K562 (cell line): ENCODE data around the gene ASMTL. TPM values are rescaled to one million over a fixed set of nuclear protein-coding genes. Genes with fewer than 3 reads are reported as not detected.
A peak's percentile ranks its signal among the peaks of the same experiment; 100 is the strongest.

Experiments used
- ATAC-seq: fragments of 200-7000 bp; cut with Tn5 transposase; 3 replicates; pipeline ENCODE4 v1.9.1; 2020; ENCODE audit warnings: moderate library complexity
- BruUV-seq: library from RNA; stranded (reverse); fragments of 400-500 nt; replicated peaks from 2 replicates; lab custom pipeline; 2021; lab: Mats Ljungman, UMichigan
- CTCF ChIA-PET: fragments of 300-600 bp; formaldehyde crosslinking; extraction: SDS; loops from one replicate; lab custom pipeline; 2021; ENCODE audit warnings: low intra/inter-chr PET ratio; lab: Yijun Ruan, JAX
- POLR2A ChIA-PET: fragments of 300-600, 350-650 bp; sonication (Branson Sonifier 250); formaldehyde crosslinking; extraction: SDS; loops from one replicate; lab custom pipeline; 2021; ENCODE audit warnings: antibody characterized with exemption, inconsistent platforms; lab: Yijun Ruan, JAX
- DNase-seq, 4 experiments: peaks; one replicate each; pipeline versions ENCODE4 v3.0.0 to v3.0.0-alpha.2; 2011 to 2018; ENCODE audit warnings: low spot score in 3 of 4, mixed read lengths in 3 of 4; ENCODE audit errors: extremely low read depth in 1 of 4
- FAIRE-seq: peaks from 2 replicates; lab custom pipeline; 2011; peaks lifted over from hg19 to GRCh38; lab: Jason Lieb, UNC
- H2AFZ ChIP-seq: 2 replicates; pipeline ENCODE4 v1.6.0; 2011; ENCODE audit warnings: low read depth, low read length, control low read depth, inconsistent platforms
- H3K27ac ChIP-seq: fragments of 200-600 bp; 3 replicates; pipeline ENCODE4 v1.8.0; 2011; ENCODE audit warnings: low read depth, mild to moderate bottlenecking, control low read depth, inconsistent platforms, low read length, moderate library complexity, mixed read lengths; ENCODE audit errors: extremely low read depth
- H3K27me3 ChIP-seq, 2 experiments: fragments of 300-600 bp in 1 of 2; 2 replicates in 1 of 2; 3 replicates in 1 of 2; pipeline versions ENCODE4 v1.6.0 to v1.8.0; 2011; ENCODE audit warnings: inconsistent platforms in 2 of 2, low read length in 2 of 2, mild to moderate bottlenecking in 1 of 2, mixed read lengths in 1 of 2, moderate library complexity in 1 of 2; ENCODE audit not compliant: control insufficient read depth in 2 of 2, insufficient read depth in 2 of 2
- H3K36me3 ChIP-seq: fragments of 300-600 bp; 3 replicates; pipeline ENCODE4 v1.8.0; 2011; ENCODE audit warnings: mild to moderate bottlenecking, low read length, inconsistent platforms; ENCODE audit not compliant: control insufficient read depth, insufficient read depth
- H3K4me1 ChIP-seq, 2 experiments: fragments of 200-600 bp in 1 of 2; replicated peaks in 1 of 2; 2 replicates in 1 of 2; 3 replicates in 1 of 2; pipeline versions ENCODE4 v1.5.1 to v1.8.0; 2011; ENCODE audit warnings: inconsistent platforms in 2 of 2, low read length in 2 of 2, mild to moderate bottlenecking in 1 of 2, mixed read lengths in 1 of 2, moderate library complexity in 1 of 2; ENCODE audit not compliant: control insufficient read depth in 2 of 2, insufficient read depth in 2 of 2
- H3K4me2 ChIP-seq: 2 replicates; pipeline ENCODE4 v1.6.1; 2011; ENCODE audit warnings: low read length, control low read depth, inconsistent platforms, mixed read lengths; ENCODE audit not compliant: insufficient read depth
- H3K4me3 ChIP-seq: fragments of 200-600 bp; sonication (generic), shearing (Covaris generic); 2 replicates; pipeline ENCODE4 v1.5.1; 2016; ENCODE audit warnings: control low read depth, inconsistent platforms
- H3K79me2 ChIP-seq: fragments of 200-600 bp; 3 replicates; pipeline ENCODE4 v1.8.0; 2011; ENCODE audit warnings: low read length, inconsistent platforms; ENCODE audit not compliant: control insufficient read depth, insufficient read depth
- H3K9ac ChIP-seq, 2 experiments: 2 replicates each; pipeline versions ENCODE4 v1.6.0 to v1.6.1; 2011; ENCODE audit warnings: low read depth in 2 of 2, low read length in 2 of 2, control low read depth in 1 of 2, inconsistent platforms in 1 of 2, mild to moderate bottlenecking in 1 of 2, mixed read lengths in 1 of 2; ENCODE audit not compliant: insufficient read depth in 1 of 2
- H3K9me1 ChIP-seq: one replicate; pipeline ENCODE4 v1.6.0; 2011; ENCODE audit warnings: inconsistent platforms, mild to moderate bottlenecking, low read length, moderate library complexity; ENCODE audit not compliant: control insufficient read depth, insufficient read depth
- H3K9me3 ChIP-seq: replicated peaks from 2 replicates; pipeline ENCODE4 v1.5.1; 2011; ENCODE audit warnings: low read depth, low read length, inconsistent platforms; ENCODE audit not compliant: control insufficient read depth, insufficient read depth
- H4K20me1 ChIP-seq: replicated peaks from 2 replicates; pipeline ENCODE4 v1.6.1; 2011; ENCODE audit warnings: low read length, inconsistent platforms, mixed read lengths; ENCODE audit not compliant: control insufficient read depth, insufficient read depth
- ARHGAP35 ChIP-seq: fragments of 450-650 bp; IDR thresholded peaks from 2 replicates; pipeline ENCODE4 v1.6.1; 2018; ENCODE audit not compliant: partially characterized antibody
- ETV1 ChIP-seq: fragments of 450-650 bp; conservative IDR thresholded peaks from 2 replicates; pipeline ENCODE4 v1.6.1; 2016; ENCODE audit warnings: missing genetic modification characterization, control low read depth, low read depth, missing compliant biosample characterization
- GATA2 ChIP-seq: sonication (generic); formaldehyde crosslinking; IDR thresholded peaks from 2 replicates; pipeline ENCODE4 v1.4.0; 2020; ENCODE audit warnings: mild to moderate bottlenecking, missing genetic modification reagents
- GTF2E2 ChIP-seq: fragments of 200-800 bp; sonication (Bioruptor generic); IDR thresholded peaks from 2 replicates; pipeline ENCODE4 v1.6.1; 2016; ENCODE audit warnings: missing genetic modification characterization, missing compliant biosample characterization
- HBP1 ChIP-seq: fragments of 450-650 bp; formaldehyde crosslinking; IDR thresholded peaks from 2 replicates; pipeline ENCODE4 v1.4.0; 2022; ENCODE audit warnings: missing genetic modification characterization
- NFRKB ChIP-seq: fragments of 450-650 bp; IDR thresholded peaks from 2 replicates; pipeline ENCODE4 v1.6.1; 2016; ENCODE audit warnings: low read depth
- NFYB ChIP-seq: IDR thresholded peaks from 2 replicates; pipeline ENCODE4 v1.6.1; 2011; ENCODE audit warnings: mild to moderate bottlenecking, moderate library complexity; ENCODE audit not compliant: insufficient read length; ENCODE audit errors: extremely low read depth
- PHF21A ChIP-seq: fragments of 450-650 bp; IDR thresholded peaks from 2 replicates; pipeline ENCODE4 v1.6.1; 2017; ENCODE audit warnings: low read depth, borderline replicate concordance
- POLR2AphosphoS2 ChIP-seq: IDR thresholded peaks from 2 replicates; pipeline ENCODE4 v1.6.1; 2012; ENCODE audit warnings: low read length, improper control_type of control experiment
- RBM34 ChIP-seq: fragments of 200-400 bp; formaldehyde crosslinking; IDR thresholded peaks from 2 replicates; pipeline ENCODE4 v1.6.1; 2018; ENCODE audit warnings: low read length, borderline replicate concordance; ENCODE audit not compliant: insufficient read depth
- ZNF384 ChIP-seq: IDR thresholded peaks from 2 replicates; pipeline ENCODE4 v1.6.1; 2012; ENCODE audit warnings: low read depth, low read length, improper control_type of control experiment
- WGBS: fragments of 100-300 bp; shearing (Covaris generic); methylation state at CpG from one replicate; pipeline ENCODE4 v1.1.6; 2016; ENCODE audit warnings: low coverage, mixed read lengths; ENCODE audit not compliant: insufficient coverage; ENCODE audit errors: missing lambda C conversion rate; 5-methylcytosine and 5-hydroxymethylcytosine counted together
- in situ Hi-C: fragments of 300-500 bp; cut with MboI; formaldehyde crosslinking; loops from 4 replicates; pipeline ENCODE4 v1.15.0; 2018; ENCODE audit warnings: inconsistent platforms, mixed read lengths
- intact Hi-C: fragments of 100-400 bp; cut with micrococcal nuclease; formaldehyde crosslinking; loops from 2 replicates; pipeline ENCODE4 v1.14.2; 2022
- polyA plus RNA-seq, 8 experiments: library from polyadenylated mRNA; depleted of rRNA in 4 of 8; stranded (reverse) in 5 of 8; unstranded in 3 of 8; fragments of >200 nt; fragmentation: Nextera tagmentation in 2 of 8; fragmentation: Illumina TruSeq in 1 of 8; extraction: Ambion mirVana in 2 of 8; extraction: Trizol in 1 of 8; gene quantifications; 2 replicates each; pipeline versions ENCODE4 v1.2.1 to v1.2.3, GENCODE V29; 2011 to 2014; ENCODE audit warnings: inconsistent platforms in 1 of 8, missing spikeins in 1 of 8
- total RNA-seq, 7 experiments: library from RNA; depleted of rRNA in 6 of 7; stranded (reverse); fragments of >200 nt in 6 of 7; fragmentation: Illumina TruSeq in 2 of 7; extraction: Trizol in 2 of 7; gene quantifications; 2 replicates each; pipeline versions ENCODE4 v1.2.1 to v1.2.3, GENCODE V29; 2011 to 2021; ENCODE audit warnings: low replicate concordance in 1 of 7

The ASMTL gene
- total and polyA plus RNA-seq, 9 of the 15 experiments (the other 6 are each of a cell fraction or from before 2014, with no cell fraction given): 0.56 to 20.6 (median 7.6) TPM

GRCh38 chrX:1464041-1464970 is 11.6 kb upstream of the ASMTL start:
- no peak overlapping the region for H3K27ac ChIP-seq
- POLR2A ChIA-PET: no interaction called here
- 22% methylated on average over 15 of the region's 24 CpGs for WGBS

GRCh38 chrX:1463581-1463980 is 10.9 kb upstream of the ASMTL start:
- CTCF ChIA-PET: no interaction called here
- no TSS peak for BruUV-seq
- FAIRE-seq: no peak
- no peaks in the 10 kb centered on the region for H3K36me3 ChIP-seq
- peaks cover 0 to 8% of the 10 kb centered on the region in 2 experiments; a peak in 2 of 5 replicates for H3K27me3 ChIP-seq
- no peaks in the 10 kb centered on the region; the same call in 1 of the 2 replicates for H3K9me3 ChIP-seq
- no peak for ATAC-seq
- H3K9me1 ChIP-seq: no peaks in the 10 kb centered on the region
- in situ Hi-C loops (loop anchor here (10.0 to 25.0 kb wide), 2 partner anchors 111 to 1149 kb away; no protein-coding TSS in a partner anchor), intact Hi-C loops (no loop called here)
- H3K79me2 ChIP-seq: no peaks in the 10 kb centered on the region
- no peak for TF ChIP-seq HBP1 (CRISPR knock-in tag)
- TF ChIP-seq NFYB: no peak
- no peak for TF ChIP-seq POLR2AphosphoS2
- TF ChIP-seq ETV1: no peak
- TF ChIP-seq ZNF384: no peak
- no peak for TF ChIP-seq RBM34
- TF ChIP-seq ARHGAP35: no peak
- no peak for TF ChIP-seq NFRKB
- no peak for TF ChIP-seq GTF2E2 (tag)
- TF ChIP-seq PHF21A: no peak
- no peak overlapping the region for H3K9ac ChIP-seq
- 30% methylated on average over 5 of the region's 5 CpGs for WGBS
- POLR2A ChIA-PET: no interaction called here
- H3K4me3 ChIP-seq: no peak overlapping the region
- no peaks in the 10 kb centered on the region; a peak in 3 of 5 replicates for H3K4me1 ChIP-seq
- no peak overlapping the region for H3K27ac ChIP-seq
- no peak overlapping the region for H2AFZ ChIP-seq
- no peaks in the 10 kb centered on the region for H4K20me1 ChIP-seq
- DNase-seq: no peak
- H3K4me2 ChIP-seq: no peak overlapping the region

More at GRCh38 chrX:1464041-1464970, 11.6 kb upstream of the ASMTL start:
- H3K79me2 ChIP-seq: no peaks in the 10 kb centered on the region
- no peak overlapping the region for H3K4me2 ChIP-seq
- BruUV-seq: no TSS peak
- TF ChIP-seq GATA2 (CRISPR knock-in tag): no peak
- no peaks in the 10 kb centered on the region for H3K36me3 ChIP-seq
- no peak for DNase-seq
- H3K9me3 ChIP-seq: no peaks in the 10 kb centered on the region; the same call in 1 of the 2 replicates
- intact Hi-C loops: no loop called here
- H3K9ac ChIP-seq: no peak overlapping the region
- FAIRE-seq: no peak
- no peak overlapping the region for H3K4me3 ChIP-seq
- peaks cover 0 to 8% of the 10 kb centered on the region in 2 experiments; a peak in 2 of 5 replicates for H3K27me3 ChIP-seq
- ATAC-seq: peak; percentile 41; the same call in 1 of the 3 replicates
- H3K9me1 ChIP-seq: no peaks in the 10 kb centered on the region
- in situ Hi-C loops: loop anchor here (10.0 to 25.0 kb wide), 2 partner anchors 110 to 1148 kb away; no protein-coding TSS in a partner anchor
- CTCF ChIA-PET: no interaction called here
- H3K4me1 ChIP-seq: no peaks in the 10 kb centered on the region; a peak in 3 of 5 replicates
- H2AFZ ChIP-seq: no peak overlapping the region
- H4K20me1 ChIP-seq: no peaks in the 10 kb centered on the region
